ENCODE measurements around the gene VHLL. TPM values are rescaled to one million over a fixed set of nuclear protein-coding genes. Genes with fewer than 3 reads are reported as not detected.

Gene VHLL
- total RNA-seq, 1 experiment from 2014 or later = not detected

DNA sequence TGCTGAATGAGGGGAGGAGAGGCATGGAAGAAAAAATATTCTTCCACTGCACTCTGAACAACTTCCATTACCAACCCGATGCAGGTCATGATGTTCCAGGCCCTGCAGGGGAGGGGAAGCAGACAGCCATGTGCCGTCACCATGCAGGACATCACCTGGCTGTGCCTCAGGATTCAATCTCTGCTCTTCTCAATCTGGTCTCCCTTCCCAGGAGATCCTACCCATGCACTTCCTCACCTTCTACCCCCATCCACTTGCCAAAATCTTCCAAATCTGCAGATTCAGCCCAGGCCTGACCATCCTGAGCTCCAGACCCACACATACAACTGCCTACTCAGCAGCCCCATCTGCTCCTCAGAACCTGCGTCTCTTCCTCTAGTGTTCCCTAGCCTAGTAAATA, 45.5 kb downstream of the VHLL start:
- Histone ChIP-seq H3T11ph (ENCODE audit: low read length) (no peak overlapping the region), H3K9me3 (ENCODE audit: control insufficient read depth, low read depth, low read length) (no peaks in the 10 kb centered on the region), H2AK5ac (ENCODE audit: insufficient read length, low read length) (no peak overlapping the region), H4K20me1 (ENCODE audit: control insufficient read depth, insufficient read depth, insufficient read length) (no peaks in the 10 kb centered on the region), H3K14ac (ENCODE audit: insufficient read depth, low read length) (no peak overlapping the region), H3K56ac (ENCODE audit: insufficient read length, low read depth, low read length) (no peak overlapping the region), H3K23me2 (ENCODE audit: insufficient read length, low read depth, low read length, poor library complexity, severe bottlenecking) (no peaks in the 10 kb centered on the region), H3K23ac (ENCODE audit: insufficient read length, low read depth, low read length) (no peak overlapping the region), H4K91ac (ENCODE audit: insufficient read length, low read depth, low read length) (no peak overlapping the region), H3K4me1 (ENCODE audit: insufficient read depth, low read length) (no peaks in the 10 kb centered on the region), H4K8ac (replicated peaks; ENCODE audit: insufficient read length, low read depth, low read length) (no peak overlapping the region), H2BK20ac (ENCODE audit: low read depth, low read length, poor library complexity, severe bottlenecking) (no peak overlapping the region), H2BK12ac (ENCODE audit: insufficient read length, low read depth, low read length) (no peak overlapping the region), H3K27me3 (ENCODE audit: insufficient read depth, low read length) (no peaks in the 10 kb centered on the region), H2BK15ac (ENCODE audit: low read depth, low read length) (no peak overlapping the region), H2AFZ (ENCODE audit: low read length) (no peak overlapping the region), H3K4ac (ENCODE audit: low read depth, low read length) (no peak overlapping the region), H3K18ac (ENCODE audit: insufficient read length, low read depth, low read length) (no peak overlapping the region), H2BK5ac (ENCODE audit: insufficient read length, low read length) (no peak overlapping the region), H4K5ac (ENCODE audit: insufficient read length, low read depth, low read length) (no peak overlapping the region), H3K4me2 (ENCODE audit: insufficient read depth, insufficient read length, low read length) (no peak overlapping the region), H3K79me2 (ENCODE audit: insufficient read depth, low read length) (no peaks in the 10 kb centered on the region), H3K9ac (ENCODE audit: extremely low read depth, insufficient read length, low read length) (no peak overlapping the region), H3K79me1 (ENCODE audit: insufficient read depth, low read depth, low read length, poor library complexity, severe bottlenecking) (no peaks in the 10 kb centered on the region), H3K27ac (ENCODE audit: insufficient read length, low read depth, low read length) (no peak overlapping the region), H2BK120ac (ENCODE audit: low read depth, low read length, poor library complexity, severe bottlenecking) (no peak overlapping the region)
- Mint-ChIP-seq H3K27ac (peak overlapping the region in 2 of 3 experiments; percentile 37 to 48; a peak in 2 of 7 replicates), H3K27me3 (ENCODE audit: low read depth) (no peaks in the 10 kb centered on the region), H3K4me1 (peaks cover 6 to 7% of the 10 kb centered on the region in 2 experiments; a peak in 1 of 4 replicates), H3K9me3 (no peaks in the 10 kb centered on the region), H3K4me3 (no peak overlapping the region), H3K36me3 (ENCODE audit: insufficient read depth in 1 of 3, low read depth in 3 of 3) (peaks cover 44 to 86% (median 78%) of the 10 kb centered on the region in 3 experiments)
- DNase-seq = no peak
- no CpG with 5 or more reads among the region's 3 CpGs for WGBS (ENCODE audit: extremely low coverage, insufficient read length, low lambda C conversion rate)
- TF ChIP-seq, protein P1, sequence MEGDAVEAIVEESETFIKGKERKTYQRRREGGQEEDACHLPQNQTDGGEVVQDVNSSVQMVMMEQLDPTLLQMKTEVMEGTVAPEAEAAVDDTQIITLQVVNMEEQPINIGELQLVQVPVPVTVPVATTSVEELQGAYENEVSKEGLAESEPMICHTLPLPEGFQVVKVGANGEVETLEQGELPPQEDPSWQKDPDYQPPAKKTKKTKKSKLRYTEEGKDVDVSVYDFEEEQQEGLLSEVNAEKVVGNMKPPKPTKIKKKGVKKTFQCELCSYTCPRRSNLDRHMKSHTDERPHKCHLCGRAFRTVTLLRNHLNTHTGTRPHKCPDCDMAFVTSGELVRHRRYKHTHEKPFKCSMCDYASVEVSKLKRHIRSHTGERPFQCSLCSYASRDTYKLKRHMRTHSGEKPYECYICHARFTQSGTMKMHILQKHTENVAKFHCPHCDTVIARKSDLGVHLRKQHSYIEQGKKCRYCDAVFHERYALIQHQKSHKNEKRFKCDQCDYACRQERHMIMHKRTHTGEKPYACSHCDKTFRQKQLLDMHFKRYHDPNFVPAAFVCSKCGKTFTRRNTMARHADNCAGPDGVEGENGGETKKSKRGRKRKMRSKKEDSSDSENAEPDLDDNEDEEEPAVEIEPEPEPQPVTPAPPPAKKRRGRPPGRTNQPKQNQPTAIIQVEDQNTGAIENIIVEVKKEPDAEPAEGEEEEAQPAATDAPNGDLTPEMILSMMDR (conservative IDR thresholded peaks at IDR 0.05) = no peak
